HepG2 (cell line): ENCODE results near the gene TRIM66.

Source experiments
- ARHGAP35 ChIP-seq: sonication (generic); formaldehyde crosslinking; IDR thresholded peaks from 2 replicates; pipeline ENCODE4 v1.9.0; 2022; ENCODE audit warnings: mild to moderate bottlenecking, inconsistent platforms, moderate library complexity, missing genetic modification reagents, borderline replicate concordance
- ATF2 ChIP-seq: sonication (generic); formaldehyde crosslinking; IDR thresholded peaks from 2 replicates; pipeline ENCODE4 v1.4.0; 2020; ENCODE audit warnings: missing genetic modification reagents
- CC2D1A ChIP-seq: sonication (generic); formaldehyde crosslinking; IDR thresholded peaks from 2 replicates; pipeline ENCODE4 v1.8.1; 2023; ENCODE audit warnings: mild to moderate bottlenecking, missing genetic modification reagents
- CREB3 ChIP-seq: sonication (generic); formaldehyde crosslinking; IDR thresholded peaks from 2 replicates; pipeline ENCODE4 v1.5.0; 2020; ENCODE audit warnings: missing genetic modification reagents
- ELF1 ChIP-seq: sonication (generic); formaldehyde crosslinking; IDR thresholded peaks from 2 replicates; pipeline ENCODE4 v1.4.0; 2020; ENCODE audit warnings: missing genetic modification reagents
- HIC2 ChIP-seq: sonication (generic); formaldehyde crosslinking; IDR thresholded peaks from 2 replicates; pipeline ENCODE4 v1.9.0; 2022; ENCODE audit warnings: low read depth, missing genetic modification reagents
- MAZ ChIP-seq, 2 experiments: sonication (generic) in 1 of 2; formaldehyde crosslinking in 1 of 2; IDR thresholded peaks; 2 replicates each; pipeline versions ENCODE4 v1.5.0 to v1.6.1; 2012 to 2020; ENCODE audit warnings: low read depth in 2 of 2, mild to moderate bottlenecking in 2 of 2, borderline replicate concordance in 1 of 2, improper control_type of control experiment in 1 of 2, low read length in 1 of 2, missing genetic modification reagents in 1 of 2, moderate library complexity in 1 of 2
- MTF1 ChIP-seq: sonication (generic); formaldehyde crosslinking; IDR thresholded peaks from 2 replicates; pipeline ENCODE4 v1.5.0; 2020; ENCODE audit warnings: missing genetic modification reagents
- NR1H2 ChIP-seq: sonication (generic); formaldehyde crosslinking; IDR thresholded peaks from 2 replicates; pipeline ENCODE4 v1.8.1; 2022; ENCODE audit warnings: low read depth, missing genetic modification reagents, borderline replicate concordance
- NR3C1 ChIP-seq: sonication (generic); formaldehyde crosslinking; IDR thresholded peaks from 2 replicates; pipeline ENCODE4 v1.4.0; 2020; ENCODE audit warnings: missing genetic modification reagents
- SIN3A ChIP-seq: IDR thresholded peaks from 2 replicates; pipeline ENCODE4 v1.6.1; 2011; ENCODE audit warnings: low read depth, mild to moderate bottlenecking, control low read depth, low read length, borderline replicate concordance
- SRSF4 ChIP-seq: fragments of 200-400 bp; formaldehyde crosslinking; IDR thresholded peaks from one replicate; pipeline ENCODE4 v1.6.1; 2018; ENCODE audit warnings: mild to moderate bottlenecking, low read depth, low read length, moderate library complexity; ENCODE audit not compliant: poor library complexity, severe bottlenecking

GRCh38 chr11:8726395-8726794 lies 43.9 kb upstream of the TRIM66 start:
- TF ChIP-seq MTF1 (CRISPR knock-in tag) (no peak), ATF2 (CRISPR knock-in tag) (no peak), NR1H2 (CRISPR knock-in tag) (no peak), HIC2 (no peak), SIN3A (no peak), MAZ (IDR thresholded peaks at IDR 0.05; ENCODE audit: borderline replicate concordance, low read depth, low read length) (no peak), MAZ (CRISPR knock-in tag; IDR thresholded peaks at IDR 0.05; ENCODE audit: low read depth) (no peak), NR3C1 (CRISPR knock-in tag) (no peak), CREB3 (CRISPR knock-in tag) (no peak), ARHGAP35 (CRISPR knock-in tag) (no peak), CC2D1A (CRISPR knock-in tag) (no peak), ELF1 (CRISPR knock-in tag) (no peak), SRSF4 (no peak)
